ENCODE results near the gene TTLL3.
"Not testable (repeated sequence)": the region's sequence is repeated elsewhere in the genome, so short reads cannot be mapped to it uniquely, and the experiment has no call there.

TTLL3 gene, protein sequence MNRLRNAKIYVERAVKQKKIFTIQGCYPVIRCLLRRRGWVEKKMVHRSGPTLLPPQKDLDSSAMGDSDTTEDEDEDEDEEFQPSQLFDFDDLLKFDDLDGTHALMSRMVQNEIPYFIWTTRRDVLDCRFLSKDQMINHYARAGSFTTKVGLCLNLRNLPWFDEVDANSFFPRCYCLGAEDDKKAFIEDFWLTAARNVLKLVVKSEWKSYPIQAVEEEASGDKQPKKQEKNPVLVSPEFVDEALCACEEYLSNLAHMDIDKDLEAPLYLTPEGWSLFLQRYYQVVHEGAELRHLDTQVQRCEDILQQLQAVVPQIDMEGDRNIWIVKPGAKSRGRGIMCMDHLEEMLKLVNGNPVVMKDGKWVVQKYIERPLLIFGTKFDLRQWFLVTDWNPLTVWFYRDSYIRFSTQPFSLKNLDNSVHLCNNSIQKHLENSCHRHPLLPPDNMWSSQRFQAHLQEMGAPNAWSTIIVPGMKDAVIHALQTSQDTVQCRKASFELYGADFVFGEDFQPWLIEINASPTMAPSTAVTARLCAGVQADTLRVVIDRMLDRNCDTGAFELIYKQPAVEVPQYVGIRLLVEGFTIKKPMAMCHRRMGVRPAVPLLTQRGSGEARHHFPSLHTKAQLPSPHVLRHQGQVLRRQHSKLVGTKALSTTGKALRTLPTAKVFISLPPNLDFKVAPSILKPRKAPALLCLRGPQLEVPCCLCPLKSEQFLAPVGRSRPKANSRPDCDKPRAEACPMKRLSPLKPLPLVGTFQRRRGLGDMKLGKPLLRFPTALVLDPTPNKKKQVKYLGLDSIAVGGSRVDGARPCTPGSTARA

DNA sequence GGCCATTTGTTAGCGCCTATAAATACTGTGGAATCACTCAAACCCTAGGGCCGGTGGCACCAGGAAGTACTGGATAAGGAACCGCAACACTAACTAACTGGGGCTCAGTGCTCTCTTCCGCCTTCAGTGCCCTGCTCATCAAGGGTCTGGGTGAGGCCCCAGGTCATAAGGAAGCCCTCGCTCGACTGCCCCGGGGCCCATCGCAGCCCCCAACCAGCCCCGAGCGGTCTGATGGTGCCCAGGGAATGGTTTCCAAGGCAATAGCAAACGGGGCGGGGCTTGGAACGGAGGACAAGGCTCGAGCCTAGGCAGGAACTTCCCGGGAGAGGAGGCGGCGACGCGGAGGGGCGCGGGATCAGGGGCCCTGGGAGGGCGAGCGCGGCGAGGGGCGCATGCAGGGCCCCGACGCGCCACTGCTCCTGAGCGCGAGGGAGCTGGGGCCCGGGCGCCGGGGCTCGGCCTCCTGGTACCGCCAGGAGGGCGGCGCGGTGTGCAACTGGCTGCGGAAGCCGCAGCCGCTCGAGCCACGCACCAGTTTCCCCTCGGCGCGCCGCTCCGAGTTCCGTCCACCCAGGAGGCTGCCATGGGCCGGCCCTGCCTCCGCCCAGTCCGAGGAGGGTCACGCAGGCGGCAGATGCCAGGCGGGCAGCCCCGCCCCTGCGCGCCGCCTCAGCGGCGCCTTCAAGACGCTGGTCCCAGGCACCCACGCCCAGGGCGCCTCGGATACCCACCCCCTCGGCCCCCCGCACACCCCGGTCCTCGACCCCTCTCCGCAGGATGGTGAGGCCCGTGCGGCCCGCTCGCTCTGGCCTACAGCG, at the start of gene TTLL3:
TSS of gene TTLL3 (plus strand) at position 648 of the 818 bp plus-strand sequence. CDS start 400 bp downstream, outside the sequence.
- peak; percentile 78 for DNase-seq

DNA sequence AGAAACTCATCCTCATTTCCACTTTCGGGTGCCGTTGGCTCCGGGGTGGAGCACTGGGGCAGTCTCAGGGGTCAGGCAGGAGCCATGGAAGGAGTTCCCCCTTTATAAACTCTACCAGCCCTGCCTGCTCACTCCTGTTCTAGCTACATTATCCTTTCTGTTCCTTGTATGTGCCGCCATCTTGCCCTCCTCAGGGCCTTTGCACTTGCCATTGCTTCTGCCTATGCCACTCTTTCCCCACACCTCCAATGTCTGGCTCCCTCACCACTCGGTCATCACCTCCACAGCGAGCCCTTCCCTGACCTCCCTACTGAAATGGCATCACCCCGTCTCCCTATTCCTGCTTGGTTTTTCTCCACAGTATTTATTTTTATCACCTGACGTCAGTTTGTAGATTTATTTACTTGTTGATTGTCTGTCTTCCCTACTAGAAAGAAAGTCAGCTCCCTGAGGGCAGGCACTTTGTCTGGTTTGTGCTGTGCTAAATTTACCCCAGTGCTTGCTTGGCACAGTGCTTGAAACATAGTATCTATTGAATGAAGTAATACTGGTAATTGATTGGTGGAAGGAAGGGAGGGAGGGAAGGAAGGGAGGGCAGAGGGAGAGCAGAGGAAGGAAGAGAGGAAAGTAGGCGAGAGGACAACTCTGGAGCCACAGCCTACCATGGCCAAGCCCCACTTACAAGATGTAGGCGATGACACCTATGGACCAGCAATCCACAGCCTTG, 49.1 kb upstream of the TTLL3 start:
- DNase-seq = no peak

DNA sequence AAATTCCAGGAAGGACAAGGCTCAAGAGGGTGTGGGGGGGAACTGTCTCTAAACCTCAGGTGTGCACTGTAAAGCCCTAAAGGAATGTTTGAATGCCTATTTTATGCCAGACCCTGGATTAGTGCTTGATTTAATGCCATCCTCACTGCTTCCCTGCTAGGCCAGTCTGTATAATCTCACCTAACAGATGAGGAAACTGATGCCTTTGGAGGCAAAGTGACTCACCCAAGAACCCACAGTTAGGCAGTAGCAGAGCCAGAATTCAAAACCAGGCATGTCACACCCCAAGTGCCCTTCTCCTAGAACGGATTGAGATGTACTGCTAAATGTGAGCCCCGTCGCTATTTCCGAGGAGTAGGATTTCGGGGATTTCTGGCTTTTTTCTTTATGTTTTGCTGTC, 48.1 kb upstream of the TTLL3 start:
- no peak for DNase-seq

DNA sequence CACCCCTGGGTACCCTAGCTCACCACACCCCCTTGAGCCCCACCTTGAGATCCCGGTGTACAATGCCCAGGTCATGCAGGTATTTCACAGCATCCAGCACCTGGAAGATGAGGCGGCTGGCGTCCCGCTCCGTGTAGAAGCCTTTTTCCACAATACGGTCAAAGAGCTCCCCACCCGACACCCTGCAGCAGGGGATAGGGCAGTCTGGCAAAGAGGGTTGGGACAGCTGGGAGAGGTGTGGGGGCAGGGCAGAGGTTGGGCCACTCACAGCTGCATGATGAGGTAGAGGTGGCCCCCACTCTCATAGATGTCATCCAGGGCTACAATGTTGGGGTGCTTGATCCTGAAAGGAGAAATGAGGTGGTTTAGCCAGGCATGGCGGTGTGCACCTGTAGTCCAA, 47.2 kb upstream of the TTLL3 start:
- DNase-seq = no peak

DNA sequence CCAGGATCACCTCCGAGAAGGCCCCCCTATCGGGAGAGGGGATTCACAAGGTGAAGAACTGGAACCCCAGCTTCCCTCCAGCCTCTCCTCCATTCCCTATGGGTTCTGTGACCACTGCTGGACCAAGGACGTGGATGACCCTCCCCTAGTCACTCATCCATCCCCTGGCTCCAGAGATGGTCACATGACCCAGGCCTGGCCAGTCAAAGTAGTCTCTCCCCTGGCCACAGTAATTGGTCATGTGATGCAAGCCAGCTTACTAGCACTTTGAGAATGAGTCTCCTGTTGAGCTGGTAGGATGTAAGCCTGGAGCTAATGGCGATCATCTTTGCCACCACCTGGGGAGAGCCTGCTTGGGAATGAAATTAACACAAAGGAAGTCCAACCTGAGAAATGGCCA, 44.2 kb upstream of the TTLL3 start:
- no peak for DNase-seq

DNA sequence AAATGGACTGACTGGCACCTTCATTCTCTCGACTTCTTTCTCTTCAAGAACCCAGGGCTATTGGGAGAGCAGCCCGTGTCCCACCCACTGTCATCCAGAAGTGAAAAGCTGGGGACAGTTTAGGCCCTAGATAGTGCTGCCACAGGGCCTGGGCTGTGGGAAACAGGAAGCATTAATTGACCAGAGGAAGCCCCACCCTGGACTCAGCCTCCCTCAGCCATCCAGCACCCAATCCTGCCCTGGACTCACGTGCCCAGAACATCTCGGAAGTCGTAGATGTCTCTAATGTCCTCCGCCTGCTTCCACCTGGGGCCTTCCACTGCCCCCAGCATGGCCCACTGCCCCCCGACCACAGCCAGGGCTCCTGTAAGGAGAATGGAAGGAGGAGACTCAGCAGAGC, 42.6 kb upstream of the TTLL3 start:
- DNase-seq = no peak

DNA sequence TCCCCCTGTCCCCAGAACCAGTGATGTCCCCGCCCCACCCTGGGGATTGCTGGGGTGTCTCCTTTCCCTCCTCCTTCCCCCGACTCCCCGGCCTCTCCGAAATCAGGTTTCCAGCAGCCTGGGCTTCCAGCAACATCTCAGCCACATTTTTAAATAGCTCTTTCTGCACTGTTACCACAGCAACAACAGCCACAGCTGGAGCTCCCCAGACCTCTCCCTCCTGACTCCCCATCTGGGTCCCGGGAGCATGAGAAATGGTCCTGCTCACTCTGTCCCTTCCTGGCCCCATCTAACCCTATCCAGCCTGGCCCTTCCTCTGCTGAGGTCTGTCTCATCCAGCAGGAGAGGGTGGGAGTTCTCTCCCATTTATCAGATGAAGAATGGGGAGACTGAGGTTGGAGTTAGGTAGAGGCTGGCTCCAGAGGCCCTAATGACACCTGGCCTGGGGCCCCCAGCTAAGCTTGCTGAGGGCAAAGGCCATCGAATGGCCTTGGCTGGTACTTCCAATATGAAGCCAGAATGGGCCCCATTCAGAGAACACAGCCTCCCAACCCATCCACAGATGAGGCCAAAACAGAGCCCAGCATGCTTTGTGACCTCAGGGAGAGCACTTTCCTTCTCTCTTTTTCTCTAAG, 41.8 kb upstream of the TTLL3 start:
- DNase-seq = no peak

DNA sequence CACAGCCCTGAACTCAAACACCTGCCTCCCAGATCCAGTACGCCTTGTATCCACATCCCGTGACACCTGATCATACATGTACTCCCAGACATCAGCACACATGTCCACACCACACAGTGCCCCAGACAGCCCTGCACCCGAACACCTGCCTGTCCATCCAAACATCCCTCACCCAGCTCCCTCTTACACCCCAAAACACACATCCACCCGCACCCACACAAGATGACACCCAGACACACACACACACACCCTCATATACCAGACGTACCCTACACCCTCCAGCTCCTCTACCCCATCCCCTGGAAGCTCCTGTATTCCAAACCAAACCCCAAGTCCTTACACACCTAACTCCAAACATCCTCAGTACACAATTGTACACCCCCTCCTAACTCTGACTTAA, 41.0 kb upstream of the TTLL3 start:
- DNase-seq = no peak

DNA sequence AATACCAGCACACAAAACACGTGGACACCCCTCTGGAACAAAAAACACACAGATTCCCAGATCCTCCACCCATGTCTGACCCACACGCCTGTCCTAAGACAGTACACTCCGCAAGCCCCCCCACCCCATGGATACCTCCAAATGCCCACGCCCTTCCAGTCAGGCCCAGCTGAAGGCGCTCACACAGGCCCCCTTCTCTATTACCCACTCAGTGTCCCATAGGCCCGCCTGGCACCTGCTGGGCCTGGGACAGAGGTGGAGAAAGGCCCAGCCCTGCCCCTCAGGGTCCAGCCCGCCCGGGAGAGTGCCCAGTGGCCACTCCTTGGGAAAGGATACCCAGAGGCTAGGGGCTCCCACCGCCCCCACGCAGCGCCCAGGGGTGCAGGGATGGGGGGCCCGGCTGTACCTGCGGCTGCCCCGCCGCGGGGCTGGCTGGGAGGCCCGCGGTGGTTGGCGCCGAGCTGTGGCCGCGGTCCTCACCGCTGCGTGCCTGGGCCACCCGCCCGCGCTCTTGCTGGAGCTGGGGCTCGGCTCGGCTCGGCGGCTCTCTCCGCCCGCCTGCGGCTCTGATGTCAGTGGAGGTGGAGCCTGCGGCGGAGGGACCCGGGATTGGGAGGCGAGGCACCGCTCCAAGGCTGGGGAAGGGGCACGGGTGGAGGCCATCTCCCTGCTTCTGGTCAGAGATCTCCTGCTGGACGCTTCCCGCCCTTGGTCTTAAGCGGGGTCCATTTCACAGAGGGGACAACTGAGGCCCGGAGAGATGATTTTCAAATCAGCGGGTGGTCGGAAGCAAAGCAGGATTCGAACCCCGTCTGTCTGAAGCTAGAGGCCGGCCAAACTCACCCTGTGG, 40.4 kb upstream of the TTLL3 start, which contains the start of gene CAMK1:
TSS of gene CAMK1 (minus strand) at position 522 of the 850 bp plus-strand sequence. CDS start 2,198 bp downstream, outside the sequence.
- DNase-seq = peak; percentile 90

DNA sequence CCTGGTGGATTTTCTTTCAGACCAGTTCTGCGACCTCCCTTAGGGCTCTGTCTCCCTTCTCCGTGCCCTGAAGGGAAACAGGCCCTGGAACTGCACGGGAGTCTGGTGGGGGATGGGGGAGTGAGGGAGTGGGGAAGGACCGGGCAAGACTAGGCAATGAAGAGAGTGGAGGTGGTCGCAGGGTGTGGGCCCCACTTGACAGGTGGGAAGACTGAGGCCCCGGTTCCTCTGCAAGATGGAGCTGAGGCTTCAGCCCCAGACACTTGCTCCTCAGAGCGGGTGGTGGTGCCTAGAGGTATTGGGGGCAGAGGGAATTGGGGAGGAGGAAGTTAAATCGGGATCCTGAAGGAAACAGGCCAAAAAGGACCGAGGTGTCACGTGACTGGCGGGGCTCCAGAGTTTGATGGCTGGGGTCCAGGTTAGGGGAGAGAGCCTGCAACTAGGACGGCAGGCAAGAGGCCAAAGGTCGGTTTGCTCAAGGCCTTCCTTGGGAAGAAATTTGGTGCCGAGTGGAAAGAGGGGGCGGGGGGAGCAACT, 39.7 kb upstream of the TTLL3 start:
- peak; percentile 79 for DNase-seq

DNA sequence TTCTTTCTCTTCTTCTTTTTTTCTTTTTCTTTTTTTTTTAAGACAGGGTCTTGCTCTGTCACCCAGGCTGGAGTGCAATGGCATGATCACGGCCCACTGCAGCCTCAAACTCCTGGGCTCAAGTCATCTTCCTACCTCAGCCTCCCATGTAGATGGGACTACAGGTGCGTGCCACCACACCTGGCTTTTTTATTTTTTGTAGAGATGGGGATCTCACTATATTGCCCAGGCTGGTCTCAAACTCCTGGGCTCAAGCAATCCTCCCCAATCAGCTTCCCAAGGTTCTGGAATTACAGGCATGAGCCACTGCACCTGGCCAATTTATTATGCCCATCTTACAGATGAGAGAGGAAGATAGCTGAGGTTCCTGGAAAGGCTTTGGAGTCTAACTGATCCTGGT, 39.1 kb upstream of the TTLL3 start:
- not testable (repeated sequence) for DNase-seq

DNA sequence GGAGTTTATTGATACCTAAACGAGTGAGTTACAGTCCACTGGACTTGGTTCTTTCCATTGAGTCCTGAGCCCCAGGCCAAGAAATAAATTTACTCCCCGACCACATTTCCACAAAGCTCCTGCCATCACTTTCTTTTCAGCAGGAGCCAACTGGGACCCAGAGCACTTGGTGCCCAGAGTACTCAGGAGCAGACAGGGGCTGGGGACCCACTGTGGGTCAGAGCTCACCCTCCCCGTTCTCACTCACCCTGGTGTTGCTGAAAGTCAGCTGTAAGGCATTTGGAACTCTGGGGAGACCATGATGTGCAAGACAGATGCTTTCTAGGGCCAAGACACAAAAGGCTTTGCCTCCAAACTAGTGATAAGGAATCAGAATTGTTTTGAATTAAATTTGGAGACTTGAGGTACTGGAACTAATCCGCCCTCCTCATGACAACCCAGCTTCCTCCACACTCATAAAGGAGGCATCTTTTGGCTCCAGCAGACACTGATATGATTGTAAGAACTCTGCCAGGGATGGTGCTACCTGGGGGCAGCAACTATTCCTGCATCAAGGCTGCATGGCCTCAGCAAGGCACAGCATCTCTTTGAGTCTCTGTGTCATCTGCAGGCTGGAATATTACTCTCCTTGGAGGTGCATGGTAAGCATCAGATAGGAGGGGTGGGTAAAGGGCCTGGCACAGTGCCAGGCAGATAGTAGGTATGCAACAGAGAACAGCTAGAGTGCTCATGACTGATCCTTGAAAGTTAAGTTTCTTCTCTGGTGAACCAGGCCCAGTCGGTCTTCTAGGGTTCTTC, 33.0 kb upstream of the TTLL3 start:
- DNase-seq = no peak

DNA sequence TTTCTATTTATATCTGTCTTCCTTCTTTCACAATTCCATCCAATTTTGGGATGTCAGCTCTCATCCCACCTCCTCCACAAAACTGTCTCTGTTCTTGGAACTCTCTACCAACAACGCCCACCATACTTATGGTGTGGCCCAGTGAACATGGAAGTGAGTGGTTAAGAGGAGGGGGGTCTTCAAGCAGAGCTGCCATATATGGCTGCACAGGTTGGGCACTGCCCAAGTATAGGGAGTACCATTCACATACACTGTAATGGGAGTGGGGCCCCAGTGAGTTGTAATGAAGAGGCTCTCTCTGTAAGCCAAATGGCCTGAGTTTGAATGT, 32.4 kb upstream of the TTLL3 start:
- DNase-seq = no peak

DNA sequence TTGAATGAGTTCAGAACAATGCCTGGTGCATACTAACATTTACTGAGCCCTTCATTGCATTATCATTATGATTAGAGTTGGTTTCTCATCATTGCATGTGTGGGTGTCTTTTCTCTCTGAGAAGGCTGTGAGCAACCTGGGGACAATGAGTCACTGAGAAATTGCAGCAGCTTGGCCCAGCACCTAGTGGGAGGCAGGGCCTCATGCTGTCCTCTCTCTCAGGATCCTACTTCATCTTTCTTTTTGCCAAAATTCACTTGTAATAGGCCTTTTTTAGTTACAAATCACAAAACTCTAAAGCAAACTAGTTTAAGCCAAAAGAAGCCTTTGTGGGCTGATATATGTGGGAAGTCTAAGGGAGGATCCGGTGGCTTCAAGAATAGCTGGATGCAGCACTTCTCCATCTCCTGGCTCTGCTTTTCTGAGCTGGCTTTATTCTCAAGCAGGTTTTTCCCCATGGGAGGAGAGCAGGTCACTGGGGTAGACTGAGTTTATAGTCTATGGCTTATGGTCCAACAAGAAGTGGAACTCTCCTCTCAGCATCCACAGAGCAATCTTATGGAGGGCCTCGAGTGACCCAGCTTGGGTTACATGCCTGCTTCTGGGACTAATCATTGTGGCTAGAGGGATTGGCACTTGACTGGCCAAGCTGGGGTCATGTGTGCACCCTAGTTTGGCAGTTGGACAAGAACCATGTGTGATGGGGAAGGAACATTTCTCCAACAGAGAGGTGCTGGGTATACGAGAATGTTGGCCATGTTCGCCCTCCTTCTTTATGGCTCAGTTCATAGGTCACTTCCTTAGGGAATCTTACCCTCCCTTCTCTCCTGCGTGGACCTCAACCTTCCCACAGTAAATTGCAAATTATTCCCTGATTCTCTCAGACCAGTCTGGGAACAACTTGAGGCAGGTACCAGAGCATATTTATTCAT, 31.7 kb upstream of the TTLL3 start:
- no peak for DNase-seq

DNA sequence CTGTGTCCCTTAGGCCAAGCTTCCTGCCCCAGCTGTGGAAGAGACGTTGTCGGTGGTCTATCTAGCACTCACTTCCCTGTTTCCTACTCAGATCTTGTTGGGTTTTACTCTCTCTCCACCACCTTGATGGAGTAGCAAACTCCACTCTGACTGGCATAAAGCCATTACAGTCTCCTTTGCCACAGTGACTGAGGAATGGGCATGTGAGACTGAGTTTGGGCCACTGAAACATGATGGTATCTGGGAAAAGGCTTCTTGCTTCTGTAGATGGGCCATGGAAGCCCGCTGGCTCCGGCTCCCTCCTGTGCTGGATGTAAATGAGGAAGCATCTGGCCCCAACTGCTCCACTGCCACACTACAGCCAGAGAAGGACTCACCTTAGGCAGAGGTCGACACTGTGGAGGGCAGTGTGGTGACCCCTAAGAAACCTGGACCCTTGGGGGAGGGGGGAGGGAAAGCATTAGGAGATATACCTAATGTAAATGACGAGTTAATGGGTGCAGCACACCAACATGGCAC, 30.9 kb upstream of the TTLL3 start:
- DNase-seq = no peak

DNA sequence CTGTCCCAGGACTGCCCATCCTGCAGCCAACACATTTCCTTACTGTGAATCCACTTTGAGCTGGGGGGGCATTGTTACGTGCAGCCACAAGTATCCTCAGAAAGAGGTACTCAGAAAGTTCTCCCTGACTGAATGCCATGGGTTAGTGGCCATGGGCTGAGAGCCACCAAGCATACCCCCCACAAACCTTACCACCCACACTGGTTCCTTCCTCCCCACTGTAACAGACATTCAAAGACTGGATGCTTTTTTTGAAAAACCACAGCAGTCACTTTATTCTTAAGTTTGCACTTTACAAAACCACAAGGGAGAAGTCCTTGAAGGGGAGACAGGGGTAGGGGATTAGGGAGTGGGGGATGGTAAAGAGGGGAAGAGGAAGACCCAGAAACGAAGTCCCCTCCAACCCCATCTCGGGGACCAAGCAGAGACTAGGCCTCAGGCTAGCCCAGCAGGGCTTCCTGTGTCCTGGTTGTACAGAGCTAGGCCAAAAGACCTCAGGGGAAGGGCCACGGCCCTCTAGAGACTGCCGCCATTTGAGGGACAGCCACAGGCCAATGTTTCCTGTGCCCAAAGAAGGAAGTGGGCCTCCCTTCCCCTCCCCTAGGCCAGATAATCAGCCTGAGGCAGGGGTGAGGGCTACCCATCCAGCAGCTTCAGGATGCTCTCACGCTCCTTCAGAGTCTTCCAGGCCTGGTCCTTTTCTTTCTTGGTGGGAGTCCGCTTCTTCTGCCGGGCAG, 30.2 kb upstream of the TTLL3 start:
- no peak for DNase-seq

DNA sequence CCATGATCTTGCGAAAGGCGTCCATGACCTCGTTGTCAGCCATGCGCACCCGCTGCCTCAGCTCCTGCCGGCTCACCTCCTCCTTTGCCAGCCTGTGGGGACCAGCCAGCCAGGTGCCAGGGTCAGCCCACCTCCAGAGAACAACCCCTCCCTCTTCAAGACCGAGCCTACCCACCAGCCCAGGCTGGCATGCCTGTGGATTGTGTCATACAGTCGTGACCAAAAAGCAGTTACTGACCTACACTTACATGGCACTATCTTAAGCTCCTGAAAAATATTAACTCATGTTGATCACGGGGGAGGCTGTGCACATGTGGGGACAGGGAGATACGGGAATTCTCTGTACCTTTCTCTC, 29.6 kb upstream of the TTLL3 start:
- no peak for DNase-seq

DNA sequence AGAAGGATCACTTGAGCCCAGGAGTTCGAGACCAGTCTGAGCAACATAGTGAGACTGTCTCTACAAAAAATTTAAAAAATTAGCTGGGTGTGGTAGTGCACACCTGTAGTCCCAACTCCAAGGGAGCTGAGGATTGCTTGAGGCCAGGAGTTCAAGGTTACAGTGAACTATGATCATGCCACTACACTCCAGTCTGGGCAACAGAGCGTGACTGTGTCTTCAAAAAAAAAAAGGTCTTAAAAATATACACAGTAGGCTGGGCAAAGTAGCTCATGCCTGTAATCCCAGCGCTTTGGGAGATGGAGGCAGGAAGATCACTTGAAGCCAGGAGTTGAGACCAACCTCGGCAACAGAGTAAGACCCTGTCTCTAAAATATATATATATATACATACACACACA, 29.2 kb upstream of the TTLL3 start:
- DNase-seq = no peak
